IPS-18c (cell line): Measurements from ENCODE around the gene C14orf132.

Experiments used
- H3K4me3 ChIP-seq: 2 replicates; pipeline ENCODE4 v1.7.0; 2013; ENCODE audit warnings: low read depth, mild to moderate bottlenecking, low read length, moderate library complexity; ENCODE audit not compliant: insufficient read depth
- H3K9me3 ChIP-seq: one replicate; pipeline ENCODE4 v1.6.1; 2013; ENCODE audit warnings: mild to moderate bottlenecking, low read length, moderate library complexity; ENCODE audit not compliant: control insufficient read depth, insufficient read depth

C14orf132 gene

GRCh38 chr14:96088911-96089310 is 49.7 kb downstream of the C14orf132 start:
- no peaks in the 10 kb centered on the region for H3K9me3 ChIP-seq
- H3K4me3 ChIP-seq, result no peak overlapping the region

- no peaks in the 10 kb centered on the region for H3K9me3 ChIP-seq
- H3K4me3 ChIP-seq, result no peak overlapping the region
Measured at GRCh38 chr14:96089401-96089800, 50.2 kb downstream of the C14orf132 start.

- Histone ChIP-seq H3K9me3 (no peaks in the 10 kb centered on the region), H3K4me3 (no peak overlapping the region)
Measured at GRCh38 chr14:96090441-96091148, 51.4 kb downstream of the C14orf132 start.

- no peaks in the 10 kb centered on the region for H3K9me3 ChIP-seq
- no peak overlapping the region for H3K4me3 ChIP-seq
Measured at GRCh38 chr14:96091149-96091693, 52.1 kb downstream of the C14orf132 start.

- Histone ChIP-seq H3K9me3 (no peaks in the 10 kb centered on the region), H3K4me3 (no peak overlapping the region)
Measured at GRCh38 chr14:96091941-96092411, 52.8 kb downstream of the C14orf132 start.

GRCh38 chr14:96092936-96093335 is 53.8 kb downstream of the C14orf132 start:
- H3K4me3 ChIP-seq, result no peak overlapping the region
- no peaks in the 10 kb centered on the region for H3K9me3 ChIP-seq

- no peaks in the 10 kb centered on the region for H3K9me3 ChIP-seq
- no peak overlapping the region for H3K4me3 ChIP-seq
Measured at GRCh38 chr14:96094211-96094610, 55.0 kb downstream of the C14orf132 start.

GRCh38 chr14:96094656-96095055 is 55.5 kb downstream of the C14orf132 start:
- H3K4me3 ChIP-seq, result no peak overlapping the region
- H3K9me3 ChIP-seq, result no peaks in the 10 kb centered on the region

GRCh38 chr14:96095058-96095457 is 55.9 kb downstream of the C14orf132 start:
- H3K9me3 ChIP-seq, result no peaks in the 10 kb centered on the region
- no peak overlapping the region for H3K4me3 ChIP-seq

GRCh38 chr14:96095581-96096476 is 56.7 kb downstream of the C14orf132 start:
- Histone ChIP-seq H3K4me3 (no peak overlapping the region), H3K9me3 (no peaks in the 10 kb centered on the region)

GRCh38 chr14:96096639-96097610 is 57.8 kb downstream of the C14orf132 start:
- Histone ChIP-seq H3K9me3 (no peaks in the 10 kb centered on the region), H3K4me3 (no peak overlapping the region)

- Histone ChIP-seq H3K4me3 (no peak overlapping the region), H3K9me3 (no peaks in the 10 kb centered on the region)
Measured at GRCh38 chr14:96097752-96098151, 58.6 kb downstream of the C14orf132 start.

- no peak overlapping the region for H3K4me3 ChIP-seq
- no peaks in the 10 kb centered on the region for H3K9me3 ChIP-seq
Measured at GRCh38 chr14:96098309-96098998, 59.3 kb downstream of the C14orf132 start.

- Histone ChIP-seq H3K4me3 (no peak overlapping the region), H3K9me3 (no peaks in the 10 kb centered on the region)
Measured at GRCh38 chr14:96098999-96099335, 59.8 kb downstream of the C14orf132 start.

- H3K9me3 ChIP-seq, result no peaks in the 10 kb centered on the region
- H3K4me3 ChIP-seq, result no peak overlapping the region
Measured at GRCh38 chr14:96100161-96101064, 61.3 kb downstream of the C14orf132 start.
